Neural cell (in vitro differentiated cells): ENCODE results near the gene RLN3. TPM values are rescaled to one million over a fixed set of nuclear protein-coding genes. Genes with fewer than 3 reads are reported as not detected.
"Not testable (repeated sequence)": the region's sequence is repeated elsewhere in the genome, so short reads cannot be mapped to it uniquely, and the experiment has no call there.

Experiments used
- H2AFZ ChIP-seq: fragments of 200-600, 300-800 bp; sonication (generic), shearing (Covaris generic); 2 replicates; pipeline ENCODE4 v1.6.0; 2014; ENCODE audit warnings: low read depth, mild to moderate bottlenecking, antibody characterized with exemption, low read length, moderate library complexity
- H3F3A ChIP-seq: fragments of 200-600 bp; shearing (Covaris generic); 2 replicates; pipeline ENCODE4 v1.6.1; 2016; ENCODE audit warnings: mild to moderate bottlenecking, moderate library complexity, mixed read lengths, antibody characterized with exemption, low read length; ENCODE audit not compliant: insufficient read depth, poor library complexity, severe bottlenecking
- H3K27ac ChIP-seq: fragments of 200-600, 300-800 bp; sonication (generic), shearing (Covaris generic); 2 replicates; pipeline ENCODE4 v1.5.1; 2014; ENCODE audit warnings: mild to moderate bottlenecking, low read length, moderate library complexity
- H3K27me3 ChIP-seq: fragments of 300-800, 200-600 bp; sonication (generic), shearing (Covaris generic); 2 replicates; pipeline ENCODE4 v1.6.0; 2014; ENCODE audit warnings: mild to moderate bottlenecking, low read depth, low read length, moderate library complexity; ENCODE audit not compliant: insufficient read depth
- H3K36me3 ChIP-seq: fragments of 300-800, 200-600 bp; sonication (generic), shearing (Covaris generic); 2 replicates; pipeline ENCODE4 v1.5.1; 2014; ENCODE audit warnings: mild to moderate bottlenecking, antibody characterized with exemption, low read length, moderate library complexity; ENCODE audit not compliant: insufficient read depth
- H3K4me2 ChIP-seq: fragments of 300-800, 200-600 bp; sonication (generic), shearing (Covaris generic); 2 replicates; pipeline ENCODE4 v1.6.0; 2014; ENCODE audit warnings: mild to moderate bottlenecking, low read length
- H3K4me3 ChIP-seq: fragments of 300-800, 200-600 bp; sonication (generic), shearing (Covaris generic); 2 replicates; pipeline ENCODE4 v1.5.1; 2014; ENCODE audit warnings: mild to moderate bottlenecking, low read length, moderate library complexity
- H3K79me2 ChIP-seq: fragments of 200-600 bp; shearing (Covaris generic); replicated peaks from 2 replicates; pipeline ENCODE4 v1.6.0; 2014; ENCODE audit warnings: mild to moderate bottlenecking, low read length, moderate library complexity; ENCODE audit not compliant: insufficient read depth
- H3K9ac ChIP-seq: fragments of 300-800, 200-600 bp; sonication (generic), shearing (Covaris generic); 2 replicates; pipeline ENCODE4 v1.6.1; 2016; ENCODE audit warnings: mild to moderate bottlenecking, low read length, mixed read lengths
- H3K9me2 ChIP-seq: fragments of 200-600 bp; shearing (Covaris generic); 2 replicates; pipeline ENCODE4 v1.6.1; 2016; ENCODE audit warnings: mild to moderate bottlenecking, low read length, mixed read lengths; ENCODE audit not compliant: insufficient read depth
- H3K9me3 ChIP-seq: fragments of 200-600, 300-800 bp; sonication (generic), shearing (Covaris generic); 2 replicates; pipeline ENCODE4 v1.6.1; 2016; ENCODE audit warnings: mild to moderate bottlenecking, mixed run types, low read length, moderate library complexity, mixed read lengths
- H4K20me1 ChIP-seq: fragments of 200-600 bp; shearing (Covaris generic); 2 replicates; pipeline ENCODE4 v1.6.1; 2016; ENCODE audit warnings: mild to moderate bottlenecking, mixed run types; ENCODE audit not compliant: insufficient read depth
- CTCF ChIP-seq: fragments of 450-650 bp; IDR thresholded peaks from 2 replicates; pipeline ENCODE4 v1.5.1; 2014; ENCODE audit warnings: antibody characterized with exemption, mild to moderate bottlenecking, moderate library complexity; ENCODE audit not compliant: poor library complexity, severe bottlenecking
- EP300 ChIP-seq: fragments of 450-650 bp; conservative IDR thresholded peaks from 2 replicates; pipeline ENCODE4 v1.6.1; 2014; ENCODE audit warnings: antibody characterized with exemption, mild to moderate bottlenecking, moderate library complexity; ENCODE audit not compliant: poor library complexity, severe bottlenecking
- EZH2 ChIP-seq: fragments of 200-600, 300-800 bp; shearing (Covaris generic), sonication (generic); IDR thresholded peaks from 2 replicates; pipeline ENCODE4 v1.6.1; 2014; ENCODE audit warnings: antibody characterized with exemption, low read length, borderline replicate concordance, mild to moderate bottlenecking; ENCODE audit not compliant: insufficient read depth, poor library complexity, severe bottlenecking
- MXI1 ChIP-seq: fragments of 450-650 bp; conservative IDR thresholded peaks from 2 replicates; pipeline ENCODE4 v1.6.1; 2014; ENCODE audit warnings: antibody characterized with exemption, mild to moderate bottlenecking; ENCODE audit not compliant: poor library complexity, severe bottlenecking
- POLR2AphosphoS5 ChIP-seq: IDR thresholded peaks from 2 replicates; pipeline ENCODE4 v1.6.1; 2012
- RAD21 ChIP-seq: fragments of 450-650 bp; conservative IDR thresholded peaks from 2 replicates; pipeline ENCODE4 v1.6.1; 2014; ENCODE audit warnings: antibody characterized with exemption, mild to moderate bottlenecking, moderate library complexity
- REST ChIP-seq: IDR thresholded peaks from 2 replicates; pipeline ENCODE4 v1.6.1; 2012; ENCODE audit warnings: borderline replicate concordance
- SMC3 ChIP-seq: fragments of 450-650 bp; conservative IDR thresholded peaks from 2 replicates; pipeline ENCODE4 v1.6.1; 2014; ENCODE audit warnings: antibody characterized with exemption, mild to moderate bottlenecking, moderate library complexity; ENCODE audit not compliant: poor library complexity
- TAF1 ChIP-seq: IDR thresholded peaks from 2 replicates; pipeline ENCODE4 v1.6.1; 2012; ENCODE audit warnings: low read depth
- polyA plus RNA-seq: library from polyadenylated mRNA; depleted of rRNA; stranded (reverse); fragments of >200 nt; gene quantifications from 2 replicates; pipeline ENCODE4 v1.2.3, GENCODE V29; 2014

Gene RLN3
- polyA plus RNA-seq, 1 donor from 2014 or later = not detected

- no peaks in the 10 kb centered on the region for H3K9me3 ChIP-seq
- peak within 1 kb of the TSS; percentile 65 for H3K9ac ChIP-seq
- H3K27me3 ChIP-seq = peaks cover 19% of the 10 kb centered on the region
- H3K36me3 ChIP-seq = no peaks in the 10 kb centered on the region
- H3F3A ChIP-seq = no peaks in the 10 kb centered on the region
- H3K9me2 ChIP-seq = no peaks in the 10 kb centered on the region
- peak within 1 kb of the TSS; percentile 73 for H2AFZ ChIP-seq
- H3K79me2 ChIP-seq = no peaks in the 10 kb centered on the region
- no peak within 1 kb of the TSS for H3K27ac ChIP-seq
- peak; percentile 38 for TF ChIP-seq TAF1
- no peak for TF ChIP-seq EP300
- peak; percentile 56 for TF ChIP-seq REST
- TF ChIP-seq POLR2AphosphoS5 = peak; percentile 13
- TF ChIP-seq CTCF = peak; percentile 76
- peak; percentile 64 for TF ChIP-seq SMC3
- peak; percentile 50 for TF ChIP-seq RAD21
- TF ChIP-seq MXI1 = peak; percentile 60
- no peak for TF ChIP-seq EZH2
- H4K20me1 ChIP-seq = no peaks in the 10 kb centered on the region
- H3K4me3 ChIP-seq = peak within 1 kb of the TSS; percentile 87
- peak within 1 kb of the TSS; percentile 39 for H3K4me2 ChIP-seq
Measured at GRCh38 chr19:14031719-14032480, 4.0 kb downstream of the RLN3 start, which contains the start of gene IL27RA. Gene IL27RA, plus strand, starts transcription at chr19:14031762. Its CDS starts 111 bp downstream, at chr19:14031873.

- H3K4me2 ChIP-seq = no peak overlapping the region
- TF ChIP-seq CTCF = no peak
- TF ChIP-seq POLR2AphosphoS5 = no peak
- no peak for TF ChIP-seq SMC3
- H3K36me3 ChIP-seq = no peaks in the 10 kb centered on the region
- no peak overlapping the region for H3K4me3 ChIP-seq
- H3K27me3 ChIP-seq = peaks cover 19% of the 10 kb centered on the region
- H3K79me2 ChIP-seq = no peaks in the 10 kb centered on the region
- H3K27ac ChIP-seq = no peak overlapping the region
- no peaks in the 10 kb centered on the region for H4K20me1 ChIP-seq
- no peaks in the 10 kb centered on the region for H3K9me3 ChIP-seq
- no peaks in the 10 kb centered on the region for H3F3A ChIP-seq
- no peak overlapping the region for H3K9ac ChIP-seq
- H2AFZ ChIP-seq = no peak overlapping the region
- no peaks in the 10 kb centered on the region for H3K9me2 ChIP-seq
Measured at GRCh38 chr19:14033946-14034345, 6.0 kb downstream of the RLN3 start.

GRCh38 chr19:14035159-14035558 lies 7.2 kb downstream of the RLN3 start:
- not testable (repeated sequence) for H3K9ac ChIP-seq, H3K9me2 ChIP-seq, H3K79me2 ChIP-seq, H3F3A ChIP-seq, H4K20me1 ChIP-seq, H2AFZ ChIP-seq, H3K9me3 ChIP-seq, H3K4me3 ChIP-seq, H3K4me2 ChIP-seq, H3K36me3 ChIP-seq, H3K27ac ChIP-seq
- H3K27me3 ChIP-seq = peaks cover 19% of the 10 kb centered on the region
